Hematopoietic multipotent progenitor cell treated with erythropoietin and hydrocortisone succinate and interleukin-3 and kit ligand, for 6 days (in vitro differentiated cells): ENCODE measurements around the gene MYOZ1.
"Not testable (repeated sequence)": the region's sequence is repeated elsewhere in the genome, so short reads cannot be mapped to it uniquely, and the experiment has no call there.

Experiments used
- DNase-seq: peaks from one replicate; pipeline ENCODE4 v3.0.0-alpha.2; 2015

The MYOZ1 gene

GRCh38 chr10:73647211-73647874 lies 6.1 kb upstream of the MYOZ1 start:
- peak; percentile 44 for DNase-seq

GRCh38 chr10:73646598-73647041 lies 5.3 kb upstream of the MYOZ1 start:
- no peak for DNase-seq

DNA sequence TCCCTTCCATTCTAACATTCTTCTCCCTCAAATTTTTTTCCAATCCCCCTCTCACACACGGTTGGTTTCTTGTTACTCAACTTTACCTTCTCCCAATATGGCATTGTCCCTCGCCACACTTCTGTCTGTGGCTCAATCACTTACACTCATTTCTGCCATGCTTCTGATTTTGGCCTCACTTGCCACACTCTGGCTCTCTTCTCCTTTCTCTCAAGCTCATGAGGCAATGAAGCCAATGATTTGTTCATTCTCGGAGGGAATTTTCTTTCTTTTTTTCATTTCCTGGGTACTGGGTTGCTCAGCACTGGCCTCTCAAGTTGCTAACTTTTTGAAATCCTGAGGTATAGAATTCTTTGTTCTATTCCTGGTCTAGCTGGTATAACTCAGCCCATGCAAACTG lies 4.0 kb upstream of the MYOZ1 start:
- DNase-seq, result no peak

DNA sequence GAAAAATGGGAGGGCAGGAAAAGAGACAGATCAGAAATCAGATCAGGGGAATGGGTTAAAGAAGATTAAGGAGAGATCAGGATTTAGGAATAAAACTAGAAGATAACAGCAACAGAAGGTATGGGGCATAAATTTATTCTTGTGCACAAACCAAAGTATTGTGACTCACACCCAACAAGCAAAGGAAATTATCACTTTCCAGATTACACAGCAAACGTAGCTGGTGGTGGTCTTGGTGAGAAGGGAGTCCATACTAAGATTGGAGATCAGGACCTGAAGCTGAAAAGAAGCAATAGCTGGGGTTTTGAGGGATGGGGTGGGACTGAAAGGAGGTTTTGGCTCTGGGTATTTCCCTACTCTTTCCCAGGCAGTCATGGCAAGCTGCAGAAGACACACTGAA lies 3.5 kb upstream of the MYOZ1 start:
- DNase-seq, result no peak

- peak; percentile 88 for DNase-seq
Measured at GRCh38 chr10:73644015-73644743, 2.9 kb upstream of the MYOZ1 start.

DNA sequence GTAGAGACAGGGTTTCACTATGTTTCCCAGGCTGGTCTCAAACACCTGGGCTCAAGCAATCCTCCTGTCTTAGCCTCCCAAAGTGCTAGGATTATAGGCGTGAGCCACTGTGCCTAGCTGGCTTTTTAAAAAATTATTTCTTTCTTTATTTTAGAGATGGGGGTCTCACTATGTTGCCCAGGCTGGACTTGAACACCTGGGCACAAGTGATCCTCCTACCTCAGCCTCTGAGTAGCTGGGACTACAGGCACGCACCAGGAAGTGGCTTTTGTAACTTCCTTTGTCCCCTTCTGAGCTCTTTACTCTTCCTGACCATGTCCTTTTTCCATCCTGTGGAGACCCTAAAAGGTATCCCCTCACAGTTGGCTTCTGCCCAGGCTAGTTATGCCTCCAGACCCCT lies 2.1 kb upstream of the MYOZ1 start:
- DNase-seq, result no peak

DNA sequence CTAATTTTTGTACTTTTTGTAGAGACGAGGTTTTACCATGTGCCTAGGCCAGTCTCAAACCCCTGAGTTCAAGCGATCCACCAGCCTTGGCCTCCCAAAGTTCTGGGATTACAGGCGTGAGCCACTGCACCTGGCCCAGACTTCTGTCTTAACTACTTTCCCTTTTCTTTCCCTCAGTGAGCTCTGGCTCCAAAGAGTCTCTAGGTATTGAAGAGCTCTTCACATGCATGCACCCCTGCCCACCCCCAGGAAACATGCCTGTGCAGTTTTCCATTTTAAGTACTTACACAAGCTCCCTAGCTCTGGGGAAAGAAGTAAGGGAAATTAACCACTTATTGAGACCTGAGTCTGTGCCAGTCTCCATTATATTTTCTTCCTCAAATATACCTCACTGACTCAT lies 2.0 kb downstream of the MYOZ1 start:
- DNase-seq, result no peak

DNA sequence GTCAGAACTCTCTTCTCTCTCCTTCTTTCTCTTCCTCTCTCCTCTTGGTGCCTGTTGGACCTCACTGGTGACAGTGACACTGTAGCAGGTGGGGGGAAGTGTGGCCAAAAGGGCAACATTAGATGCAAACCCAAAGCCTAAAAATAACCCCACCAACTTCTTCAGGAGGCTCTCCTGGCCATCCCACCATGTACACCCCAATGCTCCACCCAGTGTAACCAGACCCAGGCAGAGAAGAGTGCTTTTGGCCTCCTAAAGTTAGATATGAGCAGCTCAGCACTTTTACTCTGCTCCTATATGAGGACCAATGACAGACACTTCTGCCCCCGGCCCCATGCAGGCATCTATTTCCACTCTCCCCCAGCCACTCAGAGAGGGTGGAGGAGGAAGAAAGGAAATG lies 5.5 kb downstream of the MYOZ1 start:
- DNase-seq, result no peak

GRCh38 chr10:73634421-73634820 lies 6.9 kb downstream of the MYOZ1 start:
- DNase-seq, result no peak

GRCh38 chr10:73629165-73629564 lies 12.1 kb downstream of the MYOZ1 start:
- no peak for DNase-seq

GRCh38 chr10:73628405-73628804 lies 12.9 kb downstream of the MYOZ1 start:
- DNase-seq, result no peak

DNA sequence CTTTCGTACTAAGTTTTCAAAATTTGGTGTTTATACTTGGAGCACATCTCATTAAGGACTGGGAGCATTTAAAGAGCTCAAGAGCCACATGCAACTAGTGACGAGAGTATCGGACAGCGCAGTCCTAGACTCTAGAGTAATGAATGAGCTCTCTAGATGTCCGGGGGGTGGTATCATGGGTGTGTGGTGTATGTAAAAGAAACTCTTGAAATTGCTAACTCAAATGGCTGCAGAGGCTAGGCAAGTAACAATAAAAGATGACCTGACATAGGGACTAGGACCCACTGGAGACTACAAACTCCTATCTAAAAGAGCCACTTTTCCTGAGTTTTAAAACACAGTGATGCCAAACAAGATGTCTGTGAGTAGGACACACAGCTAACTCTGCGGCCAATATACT lies 14.0 kb downstream of the MYOZ1 start:
- no peak for DNase-seq

DNA sequence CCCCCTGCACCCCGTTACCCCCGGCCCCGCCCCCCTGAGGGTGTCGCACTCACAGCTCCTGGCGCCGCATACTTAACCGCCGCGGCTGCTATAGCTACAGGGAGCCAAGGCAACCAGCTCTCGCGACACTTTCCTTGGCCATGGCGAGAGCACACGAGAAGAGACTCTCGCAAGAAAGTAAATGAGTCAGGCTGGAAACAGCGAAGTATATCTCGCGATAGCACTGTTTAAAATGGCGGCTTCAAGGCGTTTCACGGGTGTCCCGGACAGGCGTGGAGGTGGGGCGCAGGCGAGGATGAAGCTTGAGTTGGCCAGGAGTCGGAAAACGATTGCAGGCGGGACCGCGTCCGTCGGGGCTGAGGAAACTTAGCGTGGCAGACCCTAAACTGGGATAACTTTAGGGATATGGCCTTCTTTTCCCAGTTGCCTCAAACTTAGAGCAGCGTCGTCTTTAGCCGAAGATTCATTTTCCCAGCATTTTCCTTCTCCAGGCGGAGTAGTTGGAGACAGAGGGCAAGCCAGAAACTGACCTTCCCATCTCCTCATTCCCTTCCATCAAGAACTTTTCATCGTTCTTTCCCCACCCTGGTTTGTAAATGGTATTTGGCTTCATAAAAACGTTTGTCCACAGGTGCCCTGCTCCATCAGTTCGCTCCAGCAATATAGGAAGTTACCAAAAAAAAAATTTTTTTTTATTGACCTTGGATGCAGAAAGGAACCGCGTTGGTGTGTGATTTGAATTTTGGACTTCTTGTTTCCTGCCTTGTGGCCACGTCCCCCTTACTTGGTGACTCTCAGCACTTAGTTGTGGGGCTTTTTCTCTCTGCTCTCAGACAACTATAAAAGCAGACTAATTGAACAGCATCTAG lies 15.2 kb downstream of the MYOZ1 start:
- peak; percentile 99 for DNase-seq

- peak; percentile 68 for DNase-seq
Measured at GRCh38 chr10:73625004-73625883, 16.0 kb downstream of the MYOZ1 start.

DNA sequence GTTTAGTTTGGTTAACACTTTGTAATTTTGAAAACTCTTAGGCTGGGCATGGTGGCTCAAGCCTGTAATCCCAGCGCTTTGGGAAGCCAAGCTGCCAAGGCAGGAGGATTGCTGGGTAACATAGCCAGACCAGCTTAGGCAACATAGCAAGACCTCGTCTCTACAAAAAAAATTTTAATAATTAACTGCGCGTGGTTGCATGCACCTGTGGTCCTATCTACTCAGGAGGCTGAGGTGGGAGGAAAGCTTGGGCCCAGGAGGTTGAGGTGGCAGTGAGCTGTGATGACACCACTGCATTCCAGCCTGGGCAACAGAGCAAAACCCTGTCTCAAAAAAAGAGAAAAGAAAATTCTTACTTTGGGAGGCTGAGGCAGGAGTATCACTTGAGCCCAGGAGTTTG lies 18.2 kb downstream of the MYOZ1 start:
- no peak for DNase-seq

- not testable (repeated sequence) for DNase-seq
Measured at GRCh38 chr10:73620974-73621373, 20.3 kb downstream of the MYOZ1 start.

DNA sequence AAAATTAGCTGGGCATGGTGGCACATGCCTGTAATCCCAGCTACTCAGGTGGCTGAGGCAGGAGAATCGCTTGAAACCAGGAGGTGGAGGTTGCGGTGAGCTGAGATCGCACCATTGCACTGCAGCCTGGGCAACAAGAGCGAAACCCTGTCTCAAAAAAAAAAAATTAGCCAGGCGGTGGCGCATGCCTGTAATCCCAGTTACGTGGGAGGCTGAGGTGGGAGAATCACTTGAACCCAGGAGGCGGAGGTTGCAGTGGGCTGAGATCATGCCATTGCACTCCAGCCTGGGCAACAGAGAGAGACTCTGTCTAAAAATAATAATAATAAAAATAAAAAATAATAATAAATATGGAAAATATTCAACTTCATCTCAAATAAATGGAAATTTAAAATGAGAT lies 24.1 kb downstream of the MYOZ1 start:
- DNase-seq, result not testable (repeated sequence)

- DNase-seq, result no peak
Measured at GRCh38 chr10:73614720-73615119, 26.6 kb downstream of the MYOZ1 start.

- DNase-seq, result no peak
Measured at GRCh38 chr10:73609116-73609515, 32.2 kb downstream of the MYOZ1 start.

DNA sequence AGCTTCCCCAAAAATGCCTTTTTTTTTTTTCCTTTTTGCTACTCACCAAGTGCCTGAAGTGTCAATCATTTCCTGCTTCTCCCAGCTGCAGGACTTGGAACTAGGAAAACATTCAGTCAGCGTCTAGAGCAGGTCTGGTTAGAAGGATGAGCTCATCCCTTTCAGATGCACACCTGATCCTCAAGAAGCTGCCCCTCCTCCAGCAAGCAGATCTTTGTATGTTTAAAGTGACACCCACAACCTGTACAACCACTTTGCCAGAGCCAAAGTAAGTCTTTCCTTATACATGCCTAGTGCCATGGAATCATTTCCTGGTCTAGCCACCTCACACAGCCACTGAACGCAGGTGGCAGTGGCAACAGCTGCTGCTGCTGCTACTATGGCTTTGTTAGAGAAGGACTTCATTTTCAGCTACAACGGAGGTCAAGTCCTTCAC lies 39.8 kb downstream of the MYOZ1 start:
- no peak for DNase-seq

GRCh38 chr10:73597346-73597745 lies 43.9 kb downstream of the MYOZ1 start:
- no peak for DNase-seq

DNA sequence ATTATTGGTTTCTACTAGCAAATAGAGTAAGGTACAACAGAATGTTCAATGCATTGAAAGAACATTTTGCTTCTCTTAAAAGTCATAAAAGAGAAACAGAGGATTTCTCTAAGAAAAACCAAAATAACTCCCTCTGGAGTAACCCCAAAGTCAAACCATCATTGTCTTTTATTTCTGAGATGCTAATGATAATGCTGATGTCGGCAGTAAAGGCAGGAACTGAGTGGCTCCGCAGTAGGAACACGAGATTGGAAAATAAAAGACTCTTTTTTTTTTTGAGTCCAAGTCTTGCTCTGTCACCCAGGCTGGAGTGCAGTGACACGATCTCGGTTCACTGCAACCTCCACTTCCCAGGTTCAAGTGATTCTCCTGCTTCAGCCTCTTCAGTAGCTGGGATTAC lies 47.5 kb downstream of the MYOZ1 start:
- no peak for DNase-seq

- no peak for DNase-seq
Measured at GRCh38 chr10:73593110-73593509, 48.2 kb downstream of the MYOZ1 start.
